ENCODE data around the gene DOK7. TPM values are rescaled to one million over a fixed set of nuclear protein-coding genes. Genes with fewer than 3 reads are reported as not detected.
"Not testable (repeated sequence)": the region's sequence is repeated elsewhere in the genome, so short reads cannot be mapped to it uniquely, and the experiment has no call there.

The DOK7 gene
- total RNA-seq, 1 donor from 2014 or later, result 35.5 TPM

GRCh38 chr4:3538906-3539305 lies 75.8 kb downstream of the DOK7 start:
- intact Hi-C loops (cut with micrococcal nuclease); ATAC-seq: not testable (repeated sequence)

GRCh38 chr4:3543415-3543814 lies 80.3 kb downstream of the DOK7 start:
- ATAC-seq; DNase-seq; intact Hi-C loops (cut with micrococcal nuclease): not testable (repeated sequence)

More at GRCh38 chr4:3538906-3539305, 75.8 kb downstream of the DOK7 start:
- not testable (repeated sequence) for DNase-seq

Other genes starting within 250 kb of the DOK7 start
- gene MSANTD1, start 214.1 kb upstream of the DOK7 start, total RNA-seq, result 0.45 TPM
- 14.6 TPM for gene RGS12, start 170.3 kb upstream of the DOK7 start, total RNA-seq
- 0.67 TPM for gene HGFAC, start 21.3 kb upstream of the DOK7 start, total RNA-seq
- 307 TPM for gene LRPAP1, start 69.1 kb downstream of the DOK7 start, total RNA-seq

All from left ventricle myocardium superior (tissue), 1 donor.